Measurements from ENCODE around the gene ANP32D. TPM values are rescaled to one million over a fixed set of nuclear protein-coding genes. Genes with fewer than 3 reads are reported as not detected.
"Not testable (repeated sequence)": the region's sequence is repeated elsewhere in the genome, so short reads cannot be mapped to it uniquely, and the experiment has no call there.

Gene ANP32D
- total and polyA plus RNA-seq, 3 donors from 2014 or later = 0.71 TPM; not detected in 2

GRCh38 chr12:48445538-48445937, 26.8 kb upstream of the ANP32D start:
- Histone ChIP-seq H3K27ac (no peak overlapping the region), H3K9me3 (no peaks in the 10 kb centered on the region)

DNA sequence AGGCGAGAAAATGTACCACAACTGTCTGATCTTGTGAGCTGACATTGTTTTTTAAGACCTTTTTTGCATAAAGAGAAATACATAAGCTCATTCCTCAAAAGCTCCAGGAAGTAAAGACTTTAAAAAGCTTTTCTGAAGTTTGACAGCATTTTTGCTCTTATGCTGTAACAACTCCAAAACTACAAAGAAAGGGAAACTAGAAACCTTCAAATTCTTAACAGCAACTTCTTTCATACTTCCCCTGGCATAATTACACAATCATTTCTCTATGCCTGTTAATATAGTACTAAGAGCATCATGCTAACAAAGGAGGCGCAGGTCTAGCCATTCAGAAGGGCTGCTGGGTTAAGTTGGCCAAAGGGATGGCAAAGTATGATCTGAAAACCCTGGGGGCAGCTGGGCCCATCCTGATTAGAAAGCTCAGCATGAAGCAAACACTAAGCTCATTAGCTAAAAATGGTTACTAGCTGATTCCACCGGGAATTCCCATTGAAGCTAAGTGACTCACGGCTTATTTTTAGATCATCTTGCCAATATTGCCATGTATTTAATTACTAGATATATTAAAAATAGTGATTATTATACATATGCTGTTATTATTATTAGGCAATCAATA, 26.1 kb upstream of the ANP32D start:
- Histone ChIP-seq H3K36me3 (ENCODE audit: low read depth, missing control alignments) (no peaks in the 10 kb centered on the region), H3K27me3 (no peaks in the 10 kb centered on the region), H3K9me3 (no peaks in the 10 kb centered on the region), H3K4me1 (no peaks in the 10 kb centered on the region), H3K4me3 (no peak overlapping the region), H3K27ac (no peak overlapping the region)
- no peak for DNase-seq
- TF ChIP-seq POLR2A (IDR thresholded peaks at IDR 0.05) = no peak
- TF ChIP-seq, protein P1, sequence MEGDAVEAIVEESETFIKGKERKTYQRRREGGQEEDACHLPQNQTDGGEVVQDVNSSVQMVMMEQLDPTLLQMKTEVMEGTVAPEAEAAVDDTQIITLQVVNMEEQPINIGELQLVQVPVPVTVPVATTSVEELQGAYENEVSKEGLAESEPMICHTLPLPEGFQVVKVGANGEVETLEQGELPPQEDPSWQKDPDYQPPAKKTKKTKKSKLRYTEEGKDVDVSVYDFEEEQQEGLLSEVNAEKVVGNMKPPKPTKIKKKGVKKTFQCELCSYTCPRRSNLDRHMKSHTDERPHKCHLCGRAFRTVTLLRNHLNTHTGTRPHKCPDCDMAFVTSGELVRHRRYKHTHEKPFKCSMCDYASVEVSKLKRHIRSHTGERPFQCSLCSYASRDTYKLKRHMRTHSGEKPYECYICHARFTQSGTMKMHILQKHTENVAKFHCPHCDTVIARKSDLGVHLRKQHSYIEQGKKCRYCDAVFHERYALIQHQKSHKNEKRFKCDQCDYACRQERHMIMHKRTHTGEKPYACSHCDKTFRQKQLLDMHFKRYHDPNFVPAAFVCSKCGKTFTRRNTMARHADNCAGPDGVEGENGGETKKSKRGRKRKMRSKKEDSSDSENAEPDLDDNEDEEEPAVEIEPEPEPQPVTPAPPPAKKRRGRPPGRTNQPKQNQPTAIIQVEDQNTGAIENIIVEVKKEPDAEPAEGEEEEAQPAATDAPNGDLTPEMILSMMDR (IDR thresholded peaks at IDR 0.05) = no peak
- 41 to 56% methylated on average over 4 of the region's 4 CpGs for WGBS, 2 donors
- intact Hi-C loops (cut with DNase I; ENCODE audit: low total_unique reads) = no loop called here

More at GRCh38 chr12:48445538-48445937, 26.8 kb upstream of the ANP32D start:
- no peak for DNase-seq
- H3K4me1 ChIP-seq = no peaks in the 10 kb centered on the region
- TF ChIP-seq, protein P1 (IDR thresholded peaks at IDR 0.05) = no peak
- no peak for TF ChIP-seq POLR2A (IDR thresholded peaks at IDR 0.05)
- 42 to 72% methylated on average over 3 of the region's 3 CpGs for WGBS, 2 donors
- H3K4me3 ChIP-seq = no peak overlapping the region
- H3K27me3 ChIP-seq = no peaks in the 10 kb centered on the region
- H3K36me3 ChIP-seq (ENCODE audit: low read depth, missing control alignments) = no peaks in the 10 kb centered on the region
- intact Hi-C loops (cut with DNase I; ENCODE audit: low total_unique reads) = no loop called here

GRCh38 chr12:48447755-48448154, 24.6 kb upstream of the ANP32D start:
- Histone ChIP-seq H3K4me3 (no peak overlapping the region), H3K27ac (no peak overlapping the region), H3K9me3 (no peaks in the 10 kb centered on the region), H3K4me1 (no peaks in the 10 kb centered on the region), H3K36me3 (ENCODE audit: low read depth, missing control alignments) (no peaks in the 10 kb centered on the region), H3K27me3 (no peaks in the 10 kb centered on the region)
- no peak for DNase-seq
- TF ChIP-seq, protein P1 (IDR thresholded peaks at IDR 0.05) = no peak
- TF ChIP-seq POLR2A (IDR thresholded peaks at IDR 0.05) = no peak
- WGBS, 2 donors = 81 to 84% methylated on average over 1 of the region's 1 CpG
- intact Hi-C loops (cut with DNase I; ENCODE audit: low total_unique reads) = no loop called here

DNA sequence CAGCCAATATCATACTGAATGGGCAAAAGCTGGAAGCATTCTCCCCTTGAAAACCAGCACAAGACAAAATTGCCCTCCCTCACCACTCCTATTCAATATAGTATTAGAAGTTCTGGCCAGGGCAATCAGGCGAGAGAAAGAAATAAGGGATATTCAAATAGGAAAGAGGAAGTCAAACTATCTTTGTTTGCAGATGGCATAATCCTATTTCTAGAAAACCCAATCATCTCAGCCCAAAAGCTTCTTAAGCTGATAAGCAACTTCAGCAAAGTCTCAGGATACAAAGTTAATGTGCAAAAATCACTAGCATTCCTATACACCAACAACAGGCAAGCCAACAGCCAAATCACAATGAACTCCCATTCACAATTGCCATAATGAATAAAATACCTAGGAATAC, 21.0 kb upstream of the ANP32D start:
- no peak for DNase-seq
- intact Hi-C loops (cut with DNase I; ENCODE audit: low total_unique reads) = no loop called here
- no peaks in the 10 kb centered on the region for H3K9me3 ChIP-seq
- H3K27me3 ChIP-seq = no peaks in the 10 kb centered on the region
- no peak overlapping the region for H3K4me3 ChIP-seq
- H3K4me1 ChIP-seq = peaks cover 4% of the 10 kb centered on the region
- no peak for TF ChIP-seq POLR2A (IDR thresholded peaks at IDR 0.05)
- TF ChIP-seq, protein P1 (IDR thresholded peaks at IDR 0.05) = no peak
- 72 to 82% methylated on average over 1 of the region's 1 CpG for WGBS, 2 donors
- no peak overlapping the region for H3K27ac ChIP-seq
- H3K36me3 ChIP-seq (ENCODE audit: low read depth, missing control alignments) = no peaks in the 10 kb centered on the region

GRCh38 chr12:48452961-48453360, 19.4 kb upstream of the ANP32D start:
- DNase-seq; intact Hi-C loops (cut with DNase I; ENCODE audit: low total_unique reads); H3K36me3 ChIP-seq (ENCODE audit: low read depth, missing control alignments); H3K9me3 ChIP-seq; H3K27me3 ChIP-seq; H3K4me1 ChIP-seq; H3K27ac ChIP-seq; H3K4me3 ChIP-seq: not testable (repeated sequence)
- WGBS, 2 donors = 78 to 91% methylated on average over 2 of the region's 2 CpGs
